ENCODE measurements around the gene RASGRF2. TPM values are rescaled to one million over a fixed set of nuclear protein-coding genes. Genes with fewer than 3 reads are reported as not detected.

RASGRF2 gene
- total and polyA plus RNA-seq, 2 of the 13 experiments (the other 11 are each of a cell fraction or from before 2014, with no cell fraction given), result 23.6 to 29.0 TPM

DNA sequence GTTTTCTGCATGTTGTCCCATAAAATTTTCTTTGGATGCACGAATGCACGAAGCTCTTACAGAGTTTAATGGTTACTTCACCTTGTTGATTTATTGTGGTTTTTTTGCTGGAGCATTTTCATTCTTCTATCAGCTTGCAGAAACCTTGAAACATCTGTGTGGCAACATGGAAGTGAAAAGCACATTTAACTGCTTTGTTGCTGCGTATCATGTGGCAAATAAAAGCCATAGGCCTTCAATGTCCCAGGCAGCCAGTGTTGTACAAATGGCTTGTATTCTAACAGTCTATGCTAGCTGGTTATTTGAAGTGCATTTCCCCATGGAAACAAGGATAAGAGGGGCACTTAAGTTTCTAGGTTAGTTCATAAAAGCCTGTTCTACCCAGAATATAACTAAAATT, 42.5 kb upstream of the RASGRF2 start:
- Histone ChIP-seq H3K4me3 (replicated peaks in 1 of 3; ENCODE audit: insufficient read depth in 1 of 3, low read depth in 2 of 3, low read length in 3 of 3) (no peak overlapping the region), H3K79me2 (ENCODE audit: insufficient read depth, low read length) (no peaks in the 10 kb centered on the region), H3K27ac (ENCODE audit: extremely low read length, insufficient read depth, low read length) (no peak overlapping the region), H3K4me2 (ENCODE audit: low read depth, low read length) (no peak overlapping the region), H3K4me1 (ENCODE audit: insufficient read depth, low read length) (no peaks in the 10 kb centered on the region), H3K9ac (ENCODE audit: insufficient read depth, low read depth, low read length) (no peak overlapping the region), H3K9me3 (ENCODE audit: low read length) (no peaks in the 10 kb centered on the region), H2AFZ (ENCODE audit: low read length) (no peak overlapping the region), H3K27me3 (ENCODE audit: control insufficient read depth in 1 of 2, insufficient read depth in 2 of 2, low read length in 2 of 2) (peaks cover 0 to 1% of the 10 kb centered on the region in 2 experiments; a peak in 1 of 5 replicates), H3K36me3 (replicated peaks in 1 of 2; ENCODE audit: control insufficient read depth in 1 of 2, insufficient read depth in 2 of 2, low read length in 2 of 2) (no peaks in the 10 kb centered on the region), H4K20me1 (ENCODE audit: insufficient read depth, low read length) (no peaks in the 10 kb centered on the region)
- in situ Hi-C loops (cut with HindIII; ENCODE audit: extremely low pct_ligation_motif_present, low pct_unique_long_range_greater_than_20kb), result no loop called here
- no peak for ATAC-seq
- no TSS peak for BruUV-seq (replicated peaks)
- 75% methylated on average over 3 of the region's 3 CpGs for WGBS (ENCODE audit: low lambda C conversion rate)
- no peak for FAIRE-seq
- DNase-seq (ENCODE audit: low spot score), result no peak
- POLR2A ChIA-PET, result no interaction called here
- CTCF ChIA-PET (ENCODE audit: low intra/inter-chr PET ratio, low total read pairs), result no interaction called here
- intact Hi-C loops (cut with micrococcal nuclease; ENCODE audit: unreplicated experiment), result no loop called here
- TF ChIP-seq, protein P1, sequence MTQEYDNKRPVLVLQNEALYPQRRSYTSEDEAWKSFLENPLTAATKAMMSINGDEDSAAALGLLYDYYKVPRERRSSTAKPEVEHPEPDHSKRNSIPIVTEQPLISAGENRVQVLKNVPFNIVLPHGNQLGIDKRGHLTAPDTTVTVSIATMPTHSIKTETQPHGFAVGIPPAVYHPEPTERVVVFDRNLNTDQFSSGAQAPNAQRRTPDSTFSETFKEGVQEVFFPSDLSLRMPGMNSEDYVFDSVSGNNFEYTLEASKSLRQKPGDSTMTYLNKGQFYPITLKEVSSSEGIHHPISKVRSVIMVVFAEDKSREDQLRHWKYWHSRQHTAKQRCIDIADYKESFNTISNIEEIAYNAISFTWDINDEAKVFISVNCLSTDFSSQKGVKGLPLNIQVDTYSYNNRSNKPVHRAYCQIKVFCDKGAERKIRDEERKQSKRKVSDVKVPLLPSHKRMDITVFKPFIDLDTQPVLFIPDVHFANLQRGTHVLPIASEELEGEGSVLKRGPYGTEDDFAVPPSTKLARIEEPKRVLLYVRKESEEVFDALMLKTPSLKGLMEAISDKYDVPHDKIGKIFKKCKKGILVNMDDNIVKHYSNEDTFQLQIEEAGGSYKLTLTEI (CRISPR knock-in tag; conservative IDR thresholded peaks at IDR 0.05), result no peak
- TF ChIP-seq HMG20B (CRISPR knock-in tag; conservative IDR thresholded peaks at IDR 0.05), result no peak
- no peak for TF ChIP-seq PPARG (CRISPR knock-in tag; conservative IDR thresholded peaks at IDR 0.05)
- no peak for TF ChIP-seq PCBP2 (optimal IDR thresholded peaks at IDR 0.05; ENCODE audit: low read depth, low read length, poor library complexity, severe bottlenecking)
- no peak for TF ChIP-seq PLRG1 (conservative IDR thresholded peaks at IDR 0.05)
- TF ChIP-seq, protein P2, sequence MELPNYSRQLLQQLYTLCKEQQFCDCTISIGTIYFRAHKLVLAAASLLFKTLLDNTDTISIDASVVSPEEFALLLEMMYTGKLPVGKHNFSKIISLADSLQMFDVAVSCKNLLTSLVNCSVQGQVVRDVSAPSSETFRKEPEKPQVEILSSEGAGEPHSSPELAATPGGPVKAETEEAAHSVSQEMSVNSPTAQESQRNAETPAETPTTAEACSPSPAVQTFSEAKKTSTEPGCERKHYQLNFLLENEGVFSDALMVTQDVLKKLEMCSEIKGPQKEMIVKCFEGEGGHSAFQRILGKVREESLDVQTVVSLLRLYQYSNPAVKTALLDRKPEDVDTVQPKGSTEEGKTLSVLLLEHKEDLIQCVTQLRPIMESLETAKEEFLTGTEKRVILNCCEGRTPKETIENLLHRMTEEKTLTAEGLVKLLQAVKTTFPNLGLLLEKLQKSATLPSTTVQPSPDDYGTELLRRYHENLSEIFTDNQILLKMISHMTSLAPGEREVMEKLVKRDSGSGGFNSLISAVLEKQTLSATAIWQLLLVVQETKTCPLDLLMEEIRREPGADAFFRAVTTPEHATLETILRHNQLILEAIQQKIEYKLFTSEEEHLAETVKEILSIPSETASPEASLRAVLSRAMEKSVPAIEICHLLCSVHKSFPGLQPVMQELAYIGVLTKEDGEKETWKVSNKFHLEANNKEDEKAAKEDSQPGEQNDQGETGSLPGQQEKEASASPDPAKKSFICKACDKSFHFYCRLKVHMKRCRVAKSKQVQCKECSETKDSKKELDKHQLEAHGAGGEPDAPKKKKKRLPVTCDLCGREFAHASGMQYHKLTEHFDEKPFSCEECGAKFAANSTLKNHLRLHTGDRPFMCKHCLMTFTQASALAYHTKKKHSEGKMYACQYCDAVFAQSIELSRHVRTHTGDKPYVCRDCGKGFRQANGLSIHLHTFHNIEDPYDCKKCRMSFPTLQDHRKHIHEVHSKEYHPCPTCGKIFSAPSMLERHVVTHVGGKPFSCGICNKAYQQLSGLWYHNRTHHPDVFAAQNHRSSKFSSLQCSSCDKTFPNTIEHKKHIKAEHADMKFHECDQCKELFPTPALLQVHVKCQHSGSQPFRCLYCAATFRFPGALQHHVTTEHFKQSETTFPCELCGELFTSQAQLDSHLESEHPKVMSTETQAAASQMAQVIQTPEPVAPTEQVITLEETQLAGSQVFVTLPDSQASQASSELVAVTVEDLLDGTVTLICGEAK (IDR thresholded peaks at IDR 0.05), result no peak
- TF ChIP-seq, protein P2 (CRISPR knock-in tag; IDR thresholded peaks at IDR 0.05), result no peak
- TF ChIP-seq, protein P3, sequence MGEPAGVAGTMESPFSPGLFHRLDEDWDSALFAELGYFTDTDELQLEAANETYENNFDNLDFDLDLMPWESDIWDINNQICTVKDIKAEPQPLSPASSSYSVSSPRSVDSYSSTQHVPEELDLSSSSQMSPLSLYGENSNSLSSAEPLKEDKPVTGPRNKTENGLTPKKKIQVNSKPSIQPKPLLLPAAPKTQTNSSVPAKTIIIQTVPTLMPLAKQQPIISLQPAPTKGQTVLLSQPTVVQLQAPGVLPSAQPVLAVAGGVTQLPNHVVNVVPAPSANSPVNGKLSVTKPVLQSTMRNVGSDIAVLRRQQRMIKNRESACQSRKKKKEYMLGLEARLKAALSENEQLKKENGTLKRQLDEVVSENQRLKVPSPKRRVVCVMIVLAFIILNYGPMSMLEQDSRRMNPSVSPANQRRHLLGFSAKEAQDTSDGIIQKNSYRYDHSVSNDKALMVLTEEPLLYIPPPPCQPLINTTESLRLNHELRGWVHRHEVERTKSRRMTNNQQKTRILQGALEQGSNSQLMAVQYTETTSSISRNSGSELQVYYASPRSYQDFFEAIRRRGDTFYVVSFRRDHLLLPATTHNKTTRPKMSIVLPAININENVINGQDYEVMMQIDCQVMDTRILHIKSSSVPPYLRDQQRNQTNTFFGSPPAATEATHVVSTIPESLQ (CRISPR knock-in tag; conservative IDR thresholded peaks at IDR 0.05), result no peak

All from HepG2 (cell line).